ENCODE results near the gene DNASE1L2. TPM values are rescaled to one million over a fixed set of nuclear protein-coding genes. Genes with fewer than 3 reads are reported as not detected.

The DNASE1L2 gene
- total and polyA plus RNA-seq, 2 of the 4 experiments (the other 2 are of a cell fraction) = 0.18 to 0.75 TPM

DNA sequence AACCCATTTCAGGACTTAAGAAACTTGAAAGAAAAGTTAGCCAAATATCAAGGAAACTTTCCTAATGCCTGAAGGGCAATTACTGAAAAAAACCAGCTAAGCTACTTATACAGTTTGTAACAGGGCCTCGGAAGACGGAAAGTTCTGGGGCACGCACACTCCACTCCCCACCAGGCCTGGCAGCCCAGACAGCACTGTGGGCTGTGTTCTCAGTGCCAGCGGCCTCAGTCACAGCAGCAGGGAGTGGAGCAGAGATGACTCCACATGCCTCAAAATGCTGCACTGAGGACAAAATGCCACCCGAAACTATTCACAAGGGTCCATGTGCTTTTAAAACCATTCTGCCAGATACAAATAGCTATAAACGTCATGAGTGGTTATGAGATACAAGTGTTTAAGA, 21.5 kb downstream of the DNASE1L2 start:
- Histone ChIP-seq H3K4ac (ENCODE audit: low read depth, low read length) (no peak overlapping the region), H3K4me1 (ENCODE audit: control insufficient read depth, insufficient read depth, low read length) (no peaks in the 10 kb centered on the region), H3K14ac (replicated peaks; ENCODE audit: low read depth, low read length) (no peak overlapping the region), H3K9ac (ENCODE audit: low read depth, low read length) (no peak overlapping the region), H2BK20ac (ENCODE audit: low read depth, low read length) (no peak overlapping the region), H3K27ac (ENCODE audit: insufficient read depth, low read length) (no peak overlapping the region), H3K27me3 (ENCODE audit: control insufficient read depth, insufficient read depth, low read length) (no peaks in the 10 kb centered on the region), H3K36me3 (ENCODE audit: control insufficient read depth, insufficient read depth, low read length) (peaks cover 60% of the 10 kb centered on the region), H2BK5ac (ENCODE audit: low read depth, low read length, poor library complexity, severe bottlenecking) (no peak overlapping the region), H4K20me1 (ENCODE audit: insufficient read depth, low read length) (peaks cover 28% of the 10 kb centered on the region), H3K9me3 (ENCODE audit: control insufficient read depth, insufficient read depth, low read length) (no peaks in the 10 kb centered on the region), H3K79me1 (ENCODE audit: low read depth in 1 of 2, low read length in 2 of 2) (peaks cover 27 to 45% of the 10 kb centered on the region in 2 experiments), H3K4me3 (ENCODE audit: insufficient read depth, low read depth, low read length) (no peak overlapping the region), H4K91ac (ENCODE audit: insufficient read depth, low read depth, low read length) (no peak overlapping the region), H2AK5ac (ENCODE audit: low read depth, low read length) (no peak overlapping the region), H3K9me1 (ENCODE audit: insufficient read depth, low read length) (no peaks in the 10 kb centered on the region), H2BK120ac (ENCODE audit: low read depth, low read length) (no peak overlapping the region), H2AFZ (replicated peaks; ENCODE audit: low read length, poor library complexity) (no peak overlapping the region), H4K5ac (ENCODE audit: low read depth, low read length) (no peak overlapping the region), H3K23ac (ENCODE audit: low read depth, low read length) (no peak overlapping the region), H4K8ac (ENCODE audit: low read depth in 2 of 2, low read length in 2 of 2) (no peak overlapping the region), H3K18ac (ENCODE audit: low read depth, low read length) (no peak overlapping the region), H3K4me2 (ENCODE audit: low read depth, low read length) (no peak overlapping the region), H2AK9ac (replicated peaks; ENCODE audit: low read depth, low read length, poor library complexity) (no peak overlapping the region), H2BK15ac (ENCODE audit: low read depth, low read length) (no peak overlapping the region), H3K56ac (ENCODE audit: extremely low read depth, insufficient read depth, low read length) (no peak overlapping the region)
- ATAC-seq (ENCODE audit: low read depth) (no peak), DNase-seq (no peak)
- WGBS, 2 experiments (ENCODE audit: extremely low coverage in 2 of 2, insufficient read length in 1 of 2) = 100% methylated on average over 3 of the region's 6 CpGs; no CpG with 5 or more reads in 1 of the 2 experiments
- ChIA-PET POLR2A (ENCODE audit: unreplicated experiment) (no interaction called here), CTCF (no interaction called here)
- TF ChIP-seq, protein P1, sequence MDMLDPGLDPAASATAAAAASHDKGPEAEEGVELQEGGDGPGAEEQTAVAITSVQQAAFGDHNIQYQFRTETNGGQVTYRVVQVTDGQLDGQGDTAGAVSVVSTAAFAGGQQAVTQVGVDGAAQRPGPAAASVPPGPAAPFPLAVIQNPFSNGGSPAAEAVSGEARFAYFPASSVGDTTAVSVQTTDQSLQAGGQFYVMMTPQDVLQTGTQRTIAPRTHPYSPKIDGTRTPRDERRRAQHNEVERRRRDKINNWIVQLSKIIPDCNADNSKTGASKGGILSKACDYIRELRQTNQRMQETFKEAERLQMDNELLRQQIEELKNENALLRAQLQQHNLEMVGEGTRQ (IDR thresholded peaks at IDR 0.05; ENCODE audit: low read depth, low read length) = no peak
- TF ChIP-seq, protein P2, sequence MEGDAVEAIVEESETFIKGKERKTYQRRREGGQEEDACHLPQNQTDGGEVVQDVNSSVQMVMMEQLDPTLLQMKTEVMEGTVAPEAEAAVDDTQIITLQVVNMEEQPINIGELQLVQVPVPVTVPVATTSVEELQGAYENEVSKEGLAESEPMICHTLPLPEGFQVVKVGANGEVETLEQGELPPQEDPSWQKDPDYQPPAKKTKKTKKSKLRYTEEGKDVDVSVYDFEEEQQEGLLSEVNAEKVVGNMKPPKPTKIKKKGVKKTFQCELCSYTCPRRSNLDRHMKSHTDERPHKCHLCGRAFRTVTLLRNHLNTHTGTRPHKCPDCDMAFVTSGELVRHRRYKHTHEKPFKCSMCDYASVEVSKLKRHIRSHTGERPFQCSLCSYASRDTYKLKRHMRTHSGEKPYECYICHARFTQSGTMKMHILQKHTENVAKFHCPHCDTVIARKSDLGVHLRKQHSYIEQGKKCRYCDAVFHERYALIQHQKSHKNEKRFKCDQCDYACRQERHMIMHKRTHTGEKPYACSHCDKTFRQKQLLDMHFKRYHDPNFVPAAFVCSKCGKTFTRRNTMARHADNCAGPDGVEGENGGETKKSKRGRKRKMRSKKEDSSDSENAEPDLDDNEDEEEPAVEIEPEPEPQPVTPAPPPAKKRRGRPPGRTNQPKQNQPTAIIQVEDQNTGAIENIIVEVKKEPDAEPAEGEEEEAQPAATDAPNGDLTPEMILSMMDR (conservative IDR thresholded peaks at IDR 0.05; ENCODE audit: low read depth, low read length) = no peak
- TF ChIP-seq FOS (IDR thresholded peaks at IDR 0.05; ENCODE audit: low read depth, low read length) (no peak), RFX5 (IDR thresholded peaks at IDR 0.05; ENCODE audit: low read depth, low read length) (no peak), BHLHE40 (IDR thresholded peaks at IDR 0.05; ENCODE audit: low read depth, low read length) (no peak), CEBPB (IDR thresholded peaks at IDR 0.05; ENCODE audit: low read depth, low read length) (no peak), CHD1 (IDR thresholded peaks at IDR 0.05; ENCODE audit: low read depth, low read length) (no peak), NFE2L2 (IDR thresholded peaks at IDR 0.05; ENCODE audit: low read depth, low read length) (no peak), MAZ (IDR thresholded peaks at IDR 0.05; ENCODE audit: borderline replicate concordance, low read depth, low read length) (no peak)
- TF ChIP-seq, protein P3, sequence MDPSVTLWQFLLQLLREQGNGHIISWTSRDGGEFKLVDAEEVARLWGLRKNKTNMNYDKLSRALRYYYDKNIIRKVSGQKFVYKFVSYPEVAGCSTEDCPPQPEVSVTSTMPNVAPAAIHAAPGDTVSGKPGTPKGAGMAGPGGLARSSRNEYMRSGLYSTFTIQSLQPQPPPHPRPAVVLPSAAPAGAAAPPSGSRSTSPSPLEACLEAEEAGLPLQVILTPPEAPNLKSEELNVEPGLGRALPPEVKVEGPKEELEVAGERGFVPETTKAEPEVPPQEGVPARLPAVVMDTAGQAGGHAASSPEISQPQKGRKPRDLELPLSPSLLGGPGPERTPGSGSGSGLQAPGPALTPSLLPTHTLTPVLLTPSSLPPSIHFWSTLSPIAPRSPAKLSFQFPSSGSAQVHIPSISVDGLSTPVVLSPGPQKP (IDR thresholded peaks at IDR 0.05; ENCODE audit: borderline replicate concordance, low read depth, low read length) = no peak
- in situ Hi-C loops (cut with MboI; ENCODE audit: low sequenced_read_pairs) = loop anchor here (10.0 kb wide), 1 partner anchor 247 kb away; no protein-coding TSS in a partner anchor
- dilution Hi-C loops (cut with HindIII; ENCODE audit: low sequenced_read_pairs, unreplicated experiment) = no loop called here
- intact Hi-C loops (cut with micrococcal nuclease) = no loop called here
- BruUV-seq (replicated peaks) = no TSS peak

All from IMR-90 (cell line).